Ramos (cell line): ENCODE results near the gene QKI.
"Not testable (repeated sequence)": the region's sequence is repeated elsewhere in the genome, so short reads cannot be mapped to it uniquely, and the experiment has no call there.

Experiments used
- in situ Hi-C: fragments of 300-500 bp; cut with MboI; formaldehyde crosslinking; loops from one replicate; pipeline ENCODE4 v1.14.3; 2022; ENCODE audit warnings: low sequenced_read_pairs; ENCODE audit not compliant: unreplicated experiment

Gene QKI

GRCh38 chr6:163468738-163469137 is 54.2 kb downstream of the QKI start:
- in situ Hi-C loops: no loop called here

- in situ Hi-C loops: no loop called here
Observed at GRCh38 chr6:163469459-163469985, 55.0 kb downstream of the QKI start.

DNA sequence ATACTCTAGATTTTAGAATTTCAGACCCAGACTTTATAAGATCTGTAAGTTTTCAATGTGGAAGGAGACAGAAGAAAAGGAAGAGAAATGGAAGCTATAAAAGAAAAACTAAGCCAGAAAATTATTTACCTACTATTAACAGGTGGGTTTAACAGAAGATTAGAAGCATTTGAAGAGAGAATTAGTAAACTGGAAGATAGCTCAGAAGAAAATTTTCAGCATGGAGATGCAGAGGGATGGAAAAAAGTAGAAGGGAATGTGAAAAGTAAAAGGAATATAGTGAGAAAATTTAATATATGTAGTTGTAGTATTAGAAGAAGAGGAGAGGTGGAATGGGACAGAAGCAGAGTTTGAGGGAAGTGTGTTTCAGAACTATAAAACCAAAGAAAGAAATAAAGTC is 56.1 kb downstream of the QKI start:
- in situ Hi-C loops: no loop called here

- in situ Hi-C loops: no loop called here
Observed at GRCh38 chr6:163474581-163474980, 60.1 kb downstream of the QKI start.

DNA sequence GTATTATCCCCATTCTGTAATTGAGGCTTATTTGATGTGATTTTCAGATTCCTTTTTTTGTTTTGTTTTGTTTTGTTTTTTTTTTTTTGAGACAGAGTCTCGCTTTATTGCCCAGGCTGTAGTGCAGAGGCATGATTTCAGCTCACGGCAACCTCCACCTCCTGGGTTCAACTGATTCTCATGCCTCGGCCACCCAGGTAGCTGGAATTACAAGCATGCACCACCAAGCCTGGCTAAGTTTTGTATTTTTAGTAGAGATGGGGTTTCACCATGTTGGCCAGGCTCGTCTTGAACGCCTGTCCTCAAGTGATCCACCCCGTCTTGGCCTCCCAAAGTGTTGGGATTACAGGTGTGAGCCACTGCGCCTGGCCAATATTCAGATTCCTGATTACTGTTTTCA is 62.4 kb downstream of the QKI start:
- in situ Hi-C loops: not testable (repeated sequence)

- in situ Hi-C loops: no loop called here
Observed at GRCh38 chr6:163483107-163483506, 68.6 kb downstream of the QKI start.

DNA sequence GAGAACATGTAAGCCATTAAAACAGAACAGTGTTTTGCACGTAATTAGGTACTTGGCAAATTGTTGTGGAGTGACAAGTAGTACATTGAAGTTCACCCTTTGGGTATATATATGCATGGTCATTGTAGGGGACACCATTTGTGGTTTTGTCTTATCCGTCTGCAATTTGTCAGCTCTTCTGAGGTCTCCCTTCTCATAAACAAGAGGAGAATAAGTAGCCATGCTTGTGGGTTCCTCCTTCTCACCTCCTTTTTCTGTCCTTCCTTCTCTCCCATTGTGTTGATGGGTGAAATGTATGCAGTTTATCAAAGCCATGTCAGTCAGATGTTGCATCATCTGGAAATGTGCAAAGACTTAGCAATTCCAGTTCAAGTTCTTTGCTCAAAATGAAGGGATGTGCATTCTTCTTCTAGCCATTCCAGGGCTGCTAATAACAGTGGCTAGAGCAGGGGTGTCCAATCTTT is 70.9 kb downstream of the QKI start:
- in situ Hi-C loops: no loop called here

DNA sequence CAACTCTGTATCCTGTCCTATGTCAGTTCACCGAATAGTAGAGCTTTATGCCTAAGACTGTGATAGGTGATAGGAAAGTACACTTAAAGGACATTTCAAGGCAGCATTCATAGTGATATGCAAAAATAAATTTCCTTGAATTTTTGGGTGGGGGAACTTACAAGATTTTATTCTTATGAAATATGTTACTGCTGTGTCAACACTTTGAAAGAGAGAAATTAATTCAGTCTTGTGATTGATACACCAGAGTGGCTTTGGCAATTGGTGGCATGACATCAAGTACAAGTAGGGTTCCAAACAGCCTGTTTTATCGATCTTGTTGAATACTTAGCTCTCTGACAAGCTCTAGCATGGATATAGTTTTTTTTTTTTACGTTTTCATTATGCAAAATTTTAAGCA is 72.3 kb downstream of the QKI start:
- in situ Hi-C loops: no loop called here

DNA sequence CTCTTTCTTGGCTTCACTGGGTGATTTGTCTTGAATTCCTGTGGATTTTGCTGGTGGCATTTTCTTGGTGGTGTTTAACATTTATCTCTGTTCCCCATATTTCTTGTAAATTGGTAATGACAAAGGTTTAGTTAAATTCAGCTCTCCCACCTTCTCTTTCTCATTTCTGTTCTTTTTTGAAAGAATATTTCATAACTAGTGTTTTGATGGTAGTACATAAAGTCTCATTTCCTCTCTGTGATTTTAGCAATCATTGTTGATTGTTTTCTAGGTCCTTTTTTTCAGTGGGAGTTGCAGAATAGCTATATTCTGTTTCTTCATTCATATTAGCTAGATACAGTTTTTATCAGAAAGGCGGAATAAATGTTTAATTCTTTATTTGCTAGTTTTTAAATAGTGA is 73.1 kb downstream of the QKI start:
- in situ Hi-C loops: no loop called here

- in situ Hi-C loops: no loop called here
Observed at GRCh38 chr6:163489584-163489983, 75.1 kb downstream of the QKI start.

GRCh38 chr6:163490826-163491577 is 76.5 kb downstream of the QKI start:
- in situ Hi-C loops: no loop called here

DNA sequence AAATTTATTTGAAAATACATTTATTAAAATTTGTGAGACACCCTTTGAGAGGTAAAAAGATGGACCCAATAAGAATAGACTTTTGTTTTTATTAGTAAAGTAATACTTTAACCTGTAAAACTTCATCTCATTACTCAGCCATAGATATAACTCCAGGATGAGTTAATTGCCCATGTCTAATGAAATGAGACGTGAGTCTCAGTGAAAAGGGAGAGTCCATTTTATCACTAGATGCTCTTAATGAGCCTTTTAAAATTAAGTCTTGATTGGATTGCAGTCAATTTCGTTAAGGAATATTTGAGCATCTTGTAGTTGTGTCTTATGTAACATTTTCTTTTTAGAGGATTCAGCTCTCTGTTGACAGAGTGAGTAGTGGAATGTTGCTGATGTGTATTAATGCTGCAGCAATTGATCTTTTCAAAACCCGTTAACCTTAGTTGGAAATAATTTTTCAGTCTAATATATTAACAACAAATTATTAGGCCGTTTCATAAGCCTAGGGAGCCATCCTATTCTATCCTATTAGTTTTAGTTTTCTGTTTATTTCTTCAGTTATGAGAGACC is 77.3 kb downstream of the QKI start:
- in situ Hi-C loops: no loop called here

- in situ Hi-C loops: no loop called here
Observed at GRCh38 chr6:163494279-163494727, 79.8 kb downstream of the QKI start.

GRCh38 chr6:163496205-163496604 is 81.7 kb downstream of the QKI start:
- in situ Hi-C loops: no loop called here

- in situ Hi-C loops: no loop called here
Observed at GRCh38 chr6:163500105-163500504, 85.6 kb downstream of the QKI start.

DNA sequence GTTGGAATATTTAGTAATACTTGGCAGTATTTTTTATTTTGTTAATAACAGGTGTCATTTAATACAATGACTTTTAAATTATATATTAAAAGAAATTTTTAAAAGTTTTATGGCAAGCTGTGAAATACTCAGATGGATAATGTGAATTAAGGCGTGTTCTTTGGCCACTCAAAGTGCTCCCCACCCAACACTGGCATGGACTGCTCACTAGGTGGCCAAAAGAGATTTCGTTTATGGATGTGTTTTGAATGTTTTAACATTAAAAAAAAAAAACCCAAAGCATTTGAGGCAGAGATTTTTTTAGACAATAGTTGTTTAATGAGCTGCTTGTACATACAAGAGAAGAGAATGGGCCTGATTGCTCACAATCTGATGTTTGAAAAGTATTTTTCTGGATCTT is 86.5 kb downstream of the QKI start:
- in situ Hi-C loops: no loop called here

DNA sequence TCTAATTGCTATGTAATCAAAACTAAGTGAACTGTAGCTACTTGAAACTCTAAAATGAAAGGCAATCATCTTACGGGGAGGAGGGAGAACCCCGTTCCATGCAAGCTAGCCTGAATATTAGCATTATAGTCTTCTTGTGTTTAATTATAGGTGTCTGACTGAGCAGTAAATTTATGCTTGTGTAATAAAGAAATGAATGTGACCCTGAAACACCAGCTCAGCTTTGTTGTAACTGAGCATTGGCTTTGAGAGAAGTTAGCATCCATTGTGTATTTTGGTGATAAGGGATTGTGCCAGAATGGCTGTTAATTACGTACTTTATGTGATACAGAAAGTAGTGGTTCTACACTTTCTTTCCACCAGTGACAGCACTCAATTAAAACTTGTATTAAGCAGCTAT is 86.9 kb downstream of the QKI start:
- in situ Hi-C loops: no loop called here

DNA sequence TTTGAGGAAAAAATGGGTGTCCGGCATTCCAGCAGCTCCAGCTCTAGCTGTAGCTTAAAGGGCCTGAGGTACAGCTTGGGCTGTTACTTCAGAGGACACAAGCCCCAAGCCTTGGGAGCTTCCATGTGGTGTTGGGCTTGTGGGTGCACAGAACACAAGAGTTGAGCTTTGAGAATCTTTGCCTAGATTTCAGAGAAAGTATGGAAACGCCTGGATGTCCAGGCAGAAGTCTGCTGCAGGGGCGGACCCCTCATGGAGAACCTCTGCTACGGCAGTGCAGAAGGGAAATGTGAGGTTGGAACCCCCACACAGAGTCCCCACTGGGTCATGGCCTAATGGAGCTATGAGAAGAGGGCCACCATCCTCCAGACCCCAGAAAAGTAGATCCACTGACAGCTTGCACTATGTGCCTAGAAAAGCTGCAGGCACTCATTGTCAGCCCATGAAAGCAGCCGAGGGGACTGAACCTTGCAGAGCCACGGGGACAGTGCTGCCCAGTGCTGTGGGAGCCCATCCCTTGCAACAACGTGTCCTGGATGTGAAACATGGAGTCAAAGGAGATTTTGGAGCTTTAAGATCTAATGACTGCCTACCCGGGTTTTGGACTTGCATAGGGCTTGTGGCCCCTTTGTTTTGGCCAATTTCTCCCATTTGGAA is 90.6 kb downstream of the QKI start:
- in situ Hi-C loops: no loop called here

GRCh38 chr6:163507965-163508364 is 93.4 kb downstream of the QKI start:
- in situ Hi-C loops: no loop called here

- in situ Hi-C loops: no loop called here
Observed at GRCh38 chr6:163513003-163513402, 98.5 kb downstream of the QKI start.

GRCh38 chr6:163513570-163514166 is 99.2 kb downstream of the QKI start:
- in situ Hi-C loops: no loop called here
